OCI-LY7 (cell line): ENCODE results near the gene NRG2. TPM values are rescaled to one million over a fixed set of nuclear protein-coding genes. Genes with fewer than 3 reads are reported as not detected.

Experiments
- BruUV-seq: library from RNA; stranded (reverse); fragments of 400-500 nt; replicated peaks from 2 replicates; lab custom pipeline; 2021; lab: Mats Ljungman, UMichigan
- CTCF ChIA-PET: fragments of 300-600 bp; sonication (Branson Sonifier 250); formaldehyde crosslinking; loops from one replicate; lab custom pipeline; 2022; ENCODE audit warnings: antibody characterized with exemption; ENCODE audit not compliant: unreplicated experiment; lab: Charles Lee
- POLR2A ChIA-PET: fragments of 300-600 bp; sonication (Branson Sonifier 250); formaldehyde crosslinking; loops from one replicate; lab custom pipeline; 2022; ENCODE audit warnings: antibody characterized with exemption; lab: Charles Lee
- DNase-seq: peaks from one replicate; pipeline ENCODE4 v3.0.0-alpha.2; 2015; ENCODE audit warnings: low spot score
- H2AFZ ChIP-seq: fragments of 200-600 bp; sonication (generic), shearing (Covaris generic); 2 replicates; pipeline ENCODE4 v1.6.1; 2014; ENCODE audit warnings: mild to moderate bottlenecking, antibody characterized with exemption, low read length, moderate library complexity
- H3K27ac ChIP-seq: fragments of 200-600 bp; sonication (generic); 2 replicates; pipeline ENCODE4 v1.5.1; 2014; ENCODE audit warnings: mixed run types, low read depth, mild to moderate bottlenecking, moderate library complexity, low read length, inconsistent platforms; ENCODE audit not compliant: poor library complexity, severe bottlenecking
- H3K36me3 ChIP-seq: fragments of 200-600 bp; sonication (generic); 2 replicates; pipeline ENCODE4 v1.6.1; 2014; ENCODE audit warnings: mild to moderate bottlenecking, antibody characterized with exemption, low read length, moderate library complexity, mixed read lengths; ENCODE audit not compliant: insufficient read depth
- H3K4me1 ChIP-seq: fragments of 200-600 bp; sonication (generic); 2 replicates; pipeline ENCODE4 v1.5.1; 2014; ENCODE audit warnings: mild to moderate bottlenecking, low read length; ENCODE audit not compliant: insufficient read depth, poor library complexity, severe bottlenecking
- H3K4me2 ChIP-seq: fragments of 200-600 bp; sonication (generic); 2 replicates; pipeline ENCODE4 v1.6.1; 2014; ENCODE audit warnings: mild to moderate bottlenecking, low read length
- H3K4me3 ChIP-seq: fragments of 200-600 bp; sonication (generic); 2 replicates; pipeline ENCODE4 v1.5.1; 2014; ENCODE audit warnings: mild to moderate bottlenecking, low read depth, low read length; ENCODE audit not compliant: poor library complexity, severe bottlenecking
- H3K79me2 ChIP-seq: fragments of 200-600 bp; sonication (generic); 2 replicates; pipeline ENCODE4 v1.6.1; 2016; ENCODE audit warnings: low read depth, mild to moderate bottlenecking, low read length, moderate library complexity, mixed read lengths; ENCODE audit not compliant: insufficient read depth
- H3K9me2 ChIP-seq: fragments of 200-600 bp; sonication (generic); 2 replicates; pipeline ENCODE4 v1.6.1; 2016; ENCODE audit warnings: mild to moderate bottlenecking, low read length, mixed read lengths; ENCODE audit not compliant: insufficient read depth
- H3K9me3 ChIP-seq: fragments of 200-600 bp; sonication (generic); 2 replicates; pipeline ENCODE4 v1.6.1; 2014; ENCODE audit warnings: mild to moderate bottlenecking, mixed run types, low read length, mixed read lengths
- H4K20me1 ChIP-seq: fragments of 200-600 bp; sonication (generic); 2 replicates; pipeline ENCODE4 v1.6.1; 2014; ENCODE audit warnings: mild to moderate bottlenecking, antibody characterized with exemption, low read length, moderate library complexity, mixed read lengths; ENCODE audit not compliant: insufficient read depth
- EZH2phosphoT487 ChIP-seq: fragments of 200-600 bp; sonication (generic); IDR thresholded peaks from 2 replicates; pipeline ENCODE4 v1.6.1; 2018; ENCODE audit warnings: low read depth, borderline replicate concordance, mild to moderate bottlenecking, mixed run types, antibody characterized with exemption, low read length, moderate library complexity, mixed read lengths
- intact Hi-C: fragments of 100-400 bp; cut with micrococcal nuclease; formaldehyde crosslinking; loops from one replicate; pipeline ENCODE4 v1.10.0; 2022; ENCODE audit not compliant: unreplicated experiment
- total RNA-seq, 2 experiments: library from RNA; depleted of rRNA in 1 of 2; stranded (reverse); fragments of >200 nt in 1 of 2; shearing (Covaris generic) in 1 of 2; gene quantifications; 2 replicates each; pipeline ENCODE4 v1.2.3, GENCODE V29; 2014 to 2022
- TF ChIP-seq, protein P1 (sequence below): fragments of 200-600 bp; sonication (generic); conservative IDR thresholded peaks from 2 replicates; pipeline ENCODE4 v1.5.1; 2014; ENCODE audit warnings: mild to moderate bottlenecking, antibody characterized with exemption, low read length, moderate library complexity, mixed read lengths

NRG2 gene
- total RNA-seq, 2 experiments from 2014 or later: 1.7 TPM; not detected in 1

DNA sequence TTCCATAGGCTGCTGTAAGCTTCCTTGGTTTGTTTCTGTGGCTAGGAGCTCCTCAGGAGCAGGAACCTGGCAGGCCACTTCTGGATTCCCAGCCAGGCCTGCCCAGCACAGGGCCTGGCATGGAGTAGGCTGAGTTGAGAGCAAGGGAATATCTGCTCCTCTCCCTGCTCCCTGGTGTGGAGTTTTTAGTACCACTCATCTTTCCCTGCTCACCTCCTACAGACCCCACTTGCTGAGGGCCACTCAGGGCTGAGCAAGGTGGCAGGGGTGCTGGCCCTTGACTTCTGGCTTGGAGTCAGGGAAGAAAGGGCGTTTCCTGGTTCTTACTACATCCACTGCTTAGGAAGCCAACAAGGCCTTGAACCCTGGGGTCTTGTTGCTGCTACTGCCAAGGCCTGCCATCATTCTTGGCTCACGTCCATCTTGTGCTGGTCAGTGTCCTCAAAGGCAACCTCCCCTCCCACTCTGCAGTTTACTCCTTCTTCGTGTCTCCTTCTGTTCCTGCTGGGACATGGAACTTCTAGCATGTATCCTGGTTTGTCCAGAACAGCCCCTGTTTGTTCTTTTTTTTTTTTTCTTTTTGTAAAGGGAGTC lies 192.6 kb downstream of the NRG2 start:
- H3K79me2 ChIP-seq: no peaks in the 10 kb centered on the region
- H3K9me2 ChIP-seq: no peaks in the 10 kb centered on the region
- no peak overlapping the region for H3K4me2 ChIP-seq
- ChIA-PET POLR2A (no interaction called here), CTCF (no interaction called here)
- no peak overlapping the region for H3K4me3 ChIP-seq
- no peaks in the 10 kb centered on the region for H3K4me1 ChIP-seq
- H4K20me1 ChIP-seq: no peaks in the 10 kb centered on the region
- TF ChIP-seq EZH2phosphoT487: no peak
- TF ChIP-seq, protein P1, sequence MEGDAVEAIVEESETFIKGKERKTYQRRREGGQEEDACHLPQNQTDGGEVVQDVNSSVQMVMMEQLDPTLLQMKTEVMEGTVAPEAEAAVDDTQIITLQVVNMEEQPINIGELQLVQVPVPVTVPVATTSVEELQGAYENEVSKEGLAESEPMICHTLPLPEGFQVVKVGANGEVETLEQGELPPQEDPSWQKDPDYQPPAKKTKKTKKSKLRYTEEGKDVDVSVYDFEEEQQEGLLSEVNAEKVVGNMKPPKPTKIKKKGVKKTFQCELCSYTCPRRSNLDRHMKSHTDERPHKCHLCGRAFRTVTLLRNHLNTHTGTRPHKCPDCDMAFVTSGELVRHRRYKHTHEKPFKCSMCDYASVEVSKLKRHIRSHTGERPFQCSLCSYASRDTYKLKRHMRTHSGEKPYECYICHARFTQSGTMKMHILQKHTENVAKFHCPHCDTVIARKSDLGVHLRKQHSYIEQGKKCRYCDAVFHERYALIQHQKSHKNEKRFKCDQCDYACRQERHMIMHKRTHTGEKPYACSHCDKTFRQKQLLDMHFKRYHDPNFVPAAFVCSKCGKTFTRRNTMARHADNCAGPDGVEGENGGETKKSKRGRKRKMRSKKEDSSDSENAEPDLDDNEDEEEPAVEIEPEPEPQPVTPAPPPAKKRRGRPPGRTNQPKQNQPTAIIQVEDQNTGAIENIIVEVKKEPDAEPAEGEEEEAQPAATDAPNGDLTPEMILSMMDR: no peak
- H2AFZ ChIP-seq: no peak overlapping the region
- no TSS peak for BruUV-seq
- intact Hi-C loops: no loop called here
- no peak for DNase-seq
- no peaks in the 10 kb centered on the region for H3K36me3 ChIP-seq
- H3K27ac ChIP-seq: no peak overlapping the region
- no peaks in the 10 kb centered on the region for H3K9me3 ChIP-seq

DNA sequence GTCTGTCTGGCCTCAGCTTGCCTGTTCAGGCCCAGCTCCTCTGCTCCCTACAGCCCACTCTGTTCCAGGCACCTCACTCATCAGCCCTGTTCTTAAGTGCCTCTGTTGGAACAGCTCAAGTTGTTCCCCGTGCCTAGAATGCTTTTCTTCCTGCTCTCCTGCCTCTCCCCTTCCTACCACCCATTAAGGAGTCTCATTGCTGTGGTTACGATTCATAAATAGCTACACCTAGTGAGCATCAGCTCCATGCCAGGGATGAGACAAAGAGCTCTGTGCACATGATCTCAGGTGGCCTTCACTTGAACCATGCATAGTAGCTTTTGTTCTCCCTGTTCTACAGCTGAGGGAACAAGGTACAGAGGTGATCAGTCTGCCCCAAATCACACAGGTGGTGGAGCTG lies 193.2 kb downstream of the NRG2 start:
- intact Hi-C loops: no loop called here
- Histone ChIP-seq H3K4me3 (no peak overlapping the region), H3K36me3 (no peaks in the 10 kb centered on the region), H2AFZ (no peak overlapping the region), H3K4me2 (no peak overlapping the region), H3K79me2 (no peaks in the 10 kb centered on the region), H3K9me2 (no peaks in the 10 kb centered on the region), H3K4me1 (no peaks in the 10 kb centered on the region), H3K27ac (no peak overlapping the region), H4K20me1 (no peaks in the 10 kb centered on the region), H3K9me3 (no peaks in the 10 kb centered on the region)
- TF ChIP-seq, protein P1: no peak
- no peak for TF ChIP-seq EZH2phosphoT487
- ChIA-PET POLR2A (no interaction called here), CTCF (no interaction called here)
- BruUV-seq: no TSS peak
- no peak for DNase-seq

DNA sequence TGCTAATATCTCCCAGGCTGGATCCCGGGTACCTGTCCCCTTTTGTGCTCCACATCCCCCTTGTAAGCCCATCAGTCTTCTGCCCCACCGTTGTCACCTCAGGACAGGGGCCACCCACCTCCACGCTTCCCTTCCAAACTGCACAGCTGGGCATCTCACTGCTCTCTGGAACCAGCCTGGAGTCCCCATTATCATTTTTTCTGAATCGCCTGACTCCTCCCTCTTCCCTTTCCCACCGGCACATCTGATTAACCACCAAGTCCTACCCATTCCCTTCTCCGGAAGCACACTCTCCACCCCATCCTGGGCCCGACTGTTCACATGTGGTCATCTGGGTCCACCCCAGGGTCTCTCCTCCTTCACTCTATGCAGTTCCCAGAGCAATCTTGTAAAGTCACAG lies 193.6 kb downstream of the NRG2 start:
- intact Hi-C loops: no loop called here
- Histone ChIP-seq H3K36me3 (no peaks in the 10 kb centered on the region), H3K9me3 (no peaks in the 10 kb centered on the region), H4K20me1 (no peaks in the 10 kb centered on the region), H2AFZ (no peak overlapping the region), H3K27ac (no peak overlapping the region), H3K4me3 (no peak overlapping the region), H3K4me1 (no peaks in the 10 kb centered on the region), H3K9me2 (no peaks in the 10 kb centered on the region), H3K4me2 (no peak overlapping the region), H3K79me2 (no peaks in the 10 kb centered on the region)
- DNase-seq: no peak
- TF ChIP-seq, protein P1: no peak
- no peak for TF ChIP-seq EZH2phosphoT487
- CTCF ChIA-PET: no interaction called here
- BruUV-seq: no TSS peak
- POLR2A ChIA-PET: no interaction called here
